Naive thymus-derived CD4-positive, alpha-beta T cell (primary cell): ENCODE data around the gene RTCB. TPM values are rescaled to one million over a fixed set of nuclear protein-coding genes. Genes with fewer than 3 reads are reported as not detected.
A peak's percentile ranks its signal among the peaks of the same experiment; 100 is the strongest.
"Not testable (repeated sequence)": the region's sequence is repeated elsewhere in the genome, so short reads cannot be mapped to it uniquely, and the experiment has no call there.

Experiments used
- ATAC-seq: fragments of 150-1000 bp; cut with Tn5 transposase; 2 replicates; pipeline ENCODE4 v1.10.0; 2021; ENCODE audit warnings: mild to moderate bottlenecking, moderate library complexity
- CTCF ChIA-PET: fragments of 350-600 bp; sonication (Branson Sonifier 250); formaldehyde crosslinking; loops from one replicate; lab custom pipeline; 2021; ENCODE audit warnings: antibody characterized with exemption; lab: Charles Lee
- POLR2A ChIA-PET: fragments of 350-600 bp; sonication (Branson Sonifier 250); formaldehyde crosslinking; loops from one replicate; lab custom pipeline; 2021; ENCODE audit warnings: antibody characterized with exemption, inconsistent platforms; lab: Charles Lee
- DNase-seq, 9 donors: peaks; one replicate each; pipeline versions ENCODE4 v3.0.0 to v3.0.0-alpha.2; 2020 to 2022; ENCODE audit warnings: mixed read lengths in 1 of 9
- H3K27ac ChIP-seq: one replicate; pipeline ENCODE4 v1.7.0; 2013; ENCODE audit warnings: mild to moderate bottlenecking, low read depth, low read length, moderate library complexity
- H3K27me3 ChIP-seq, 2 donors: one replicate each; pipeline ENCODE4 v1.7.0; 2013; ENCODE audit warnings: low read length in 2 of 2, mild to moderate bottlenecking in 2 of 2, moderate library complexity in 2 of 2; ENCODE audit not compliant: control insufficient read depth in 2 of 2, insufficient read depth in 2 of 2
- H3K36me3 ChIP-seq, 3 experiments: 1 replicate in 2 of 3; 2 replicates in 1 of 3; pipeline ENCODE4 v1.7.0; 2013; ENCODE audit warnings: low read length in 3 of 3, mild to moderate bottlenecking in 3 of 3, moderate library complexity in 1 of 3; ENCODE audit not compliant: insufficient read depth in 3 of 3, control insufficient read depth in 2 of 3
- H3K4me1 ChIP-seq, 2 donors: one replicate each; pipeline ENCODE4 v1.7.0; 2013; ENCODE audit warnings: low read length in 2 of 2, mild to moderate bottlenecking in 2 of 2, moderate library complexity in 1 of 2; ENCODE audit not compliant: control insufficient read depth in 2 of 2, insufficient read depth in 2 of 2
- H3K4me3 ChIP-seq: 2 replicates; pipeline ENCODE4 v1.7.0; 2013; ENCODE audit warnings: mild to moderate bottlenecking, low read length
- H3K9me3 ChIP-seq, 3 experiments: 1 replicate in 2 of 3; 2 replicates in 1 of 3; pipeline ENCODE4 v1.7.0; 2013; ENCODE audit warnings: low read length in 3 of 3; ENCODE audit not compliant: control insufficient read depth in 2 of 3
- H3K27ac Mint-ChIP-seq, 9 donors: one replicate each; pipeline ENCODE4 v1.8.0; 2020 to 2022; ENCODE audit warnings: mixed read lengths in 9 of 9, mild to moderate bottlenecking in 8 of 9, moderate library complexity in 5 of 9, inconsistent platforms in 2 of 9
- H3K27me3 Mint-ChIP-seq, 5 donors: one replicate each; pipeline ENCODE4 v1.8.0; 2021 to 2022; ENCODE audit warnings: mixed read lengths in 5 of 5, mild to moderate bottlenecking in 1 of 5
- H3K36me3 Mint-ChIP-seq, 5 donors: one replicate each; pipeline ENCODE4 v1.8.0; 2020 to 2022; ENCODE audit warnings: mixed read lengths in 5 of 5, mild to moderate bottlenecking in 3 of 5, inconsistent platforms in 1 of 5
- H3K4me1 Mint-ChIP-seq, 7 donors: one replicate each; pipeline ENCODE4 v1.8.0; 2020 to 2022; ENCODE audit warnings: mixed read lengths in 7 of 7, mild to moderate bottlenecking in 3 of 7, inconsistent platforms in 1 of 7
- H3K4me3 Mint-ChIP-seq, 10 donors: one replicate each; pipeline ENCODE4 v1.8.0; 2020 to 2022; ENCODE audit warnings: mild to moderate bottlenecking in 10 of 10, mixed read lengths in 10 of 10, moderate library complexity in 6 of 10, inconsistent platforms in 2 of 10
- H3K9me3 Mint-ChIP-seq, 11 donors: one replicate each; pipeline ENCODE4 v1.8.0; 2020 to 2022; ENCODE audit warnings: mixed read lengths in 11 of 11, mild to moderate bottlenecking in 4 of 11, inconsistent platforms in 1 of 11, moderate library complexity in 1 of 11
- intact Hi-C, 2 donors: fragments of 100-400 bp; cut with micrococcal nuclease; formaldehyde crosslinking; loops; one replicate each; pipeline ENCODE4 v1.15.1; 2023
- polyA plus RNA-seq, 2 donors: library from polyadenylated mRNA; unstranded; fragments of 300-500 nt; fragmentation: Illumina TruSeq; gene quantifications; one replicate each; pipeline ENCODE4 v1.2.3, GENCODE V29; 2021
- total RNA-seq, 6 experiments: library from RNA in 5 of 6; stranded (reverse) in 5 of 6; gene quantifications; 1 replicate in 5 of 6; 2 replicates in 1 of 6; pipeline ENCODE4 v1.2.3 and lab custom pipeline; 2021 to 2026

Gene RTCB
- total and polyA plus RNA-seq, 7 experiments from 2014 or later = 41.6 to 126 (median 55.6) TPM

GRCh38 chr22:32360096-32360495 lies 52.0 kb downstream of the RTCB start:
- H3K4me3 ChIP-seq, H3K36me3 ChIP-seq, H3K36me3 Mint-ChIP-seq, H3K4me1 Mint-ChIP-seq, H3K27me3 Mint-ChIP-seq, CTCF ChIA-PET, H3K27me3 ChIP-seq, H3K27ac ChIP-seq, H3K4me3 Mint-ChIP-seq, intact Hi-C loops, H3K9me3 Mint-ChIP-seq, H3K9me3 ChIP-seq, POLR2A ChIA-PET, H3K27ac Mint-ChIP-seq, ATAC-seq, H3K4me1 ChIP-seq, DNase-seq: not testable (repeated sequence)

- H3K4me3 Mint-ChIP-seq, CTCF ChIA-PET, DNase-seq, H3K27me3 Mint-ChIP-seq, POLR2A ChIA-PET, H3K4me3 ChIP-seq, H3K4me1 ChIP-seq, H3K36me3 Mint-ChIP-seq, H3K36me3 ChIP-seq, ATAC-seq, intact Hi-C loops, H3K9me3 Mint-ChIP-seq, H3K4me1 Mint-ChIP-seq, H3K27me3 ChIP-seq, H3K9me3 ChIP-seq, H3K27ac Mint-ChIP-seq, H3K27ac ChIP-seq: not testable (repeated sequence)
Measured at GRCh38 chr22:32357567-32357966, 54.5 kb downstream of the RTCB start, which contains the start of gene RFPL3. Gene RFPL3, plus strand, starts transcription at chr22:32357867. Its CDS starts 205 bp downstream, at chr22:32358072.

- Mint-ChIP-seq H3K27ac (no peak overlapping the region), H3K27me3 (peaks cover 0 to 7% (median 4%) of the 10 kb centered on the region in 5 donors), H3K36me3 (peaks cover 0 to 5% (median 0%) of the 10 kb centered on the region in 5 donors), H3K4me3 (no peak overlapping the region), H3K9me3 (peaks cover 0 to 5% (median 2%) of the 10 kb centered on the region in 11 donors), H3K4me1 (no peaks in the 10 kb centered on the region)
- ChIA-PET POLR2A (no interaction called here), CTCF (no interaction called here)
- no peaks in the 10 kb centered on the region for H3K4me1 ChIP-seq
- ATAC-seq = no peak
- H3K27me3 ChIP-seq = no peaks in the 10 kb centered on the region
- intact Hi-C loops = no loop called here
- H3K9me3 ChIP-seq = no peaks in the 10 kb centered on the region
- DNase-seq = no peak
- H3K36me3 ChIP-seq = no peaks in the 10 kb centered on the region
- no peak overlapping the region for H3K4me3 ChIP-seq
- H3K27ac ChIP-seq = no peak overlapping the region
Measured at GRCh38 chr22:32355760-32356159, 56.3 kb downstream of the RTCB start.

GRCh38 chr22:32354360-32355351 lies 57.4 kb downstream of the RTCB start:
- DNase-seq (no peak), ATAC-seq (no peak)
- no peaks in the 10 kb centered on the region for H3K9me3 ChIP-seq
- Mint-ChIP-seq H3K9me3 (peaks cover 0 to 5% (median 2%) of the 10 kb centered on the region in 11 donors), H3K27me3 (peaks cover 0 to 7% (median 4%) of the 10 kb centered on the region in 5 donors), H3K4me3 (no peak overlapping the region), H3K27ac (peak overlapping the region in 1 of 9 donors; percentile 37), H3K4me1 (no peaks in the 10 kb centered on the region), H3K36me3 (peaks cover 0 to 2% (median 0%) of the 10 kb centered on the region in 5 donors)
- no peaks in the 10 kb centered on the region for H3K36me3 ChIP-seq
- H3K27me3 ChIP-seq = no peaks in the 10 kb centered on the region
- CTCF ChIA-PET = no interaction called here
- POLR2A ChIA-PET = no interaction called here
- no peak overlapping the region for H3K4me3 ChIP-seq
- no peaks in the 10 kb centered on the region for H3K4me1 ChIP-seq
- intact Hi-C loops = no loop called here
- no peak overlapping the region for H3K27ac ChIP-seq

GRCh38 chr22:32353840-32354239 lies 58.2 kb downstream of the RTCB start:
- no peaks in the 10 kb centered on the region for H3K36me3 Mint-ChIP-seq
- intact Hi-C loops = no loop called here
- DNase-seq (no peak), ATAC-seq (no peak)
- ChIA-PET POLR2A (no interaction called here), CTCF (no interaction called here)
- peaks cover 0 to 7% (median 4%) of the 10 kb centered on the region in 5 donors for H3K27me3 Mint-ChIP-seq
- no peak overlapping the region for H3K27ac Mint-ChIP-seq
- no peak overlapping the region for H3K4me3 Mint-ChIP-seq
- no peaks in the 10 kb centered on the region for H3K4me1 Mint-ChIP-seq
- no peaks in the 10 kb centered on the region for H3K4me1 ChIP-seq
- H3K36me3 ChIP-seq = no peaks in the 10 kb centered on the region
- H3K9me3 ChIP-seq = no peaks in the 10 kb centered on the region
- no peak overlapping the region for H3K27ac ChIP-seq
- no peak overlapping the region for H3K4me3 ChIP-seq
- H3K27me3 ChIP-seq = no peaks in the 10 kb centered on the region
- H3K9me3 Mint-ChIP-seq = peaks cover 0 to 5% (median 2%) of the 10 kb centered on the region in 11 donors

- no peaks in the 10 kb centered on the region for H3K4me1 Mint-ChIP-seq
- no peak overlapping the region for H3K27ac ChIP-seq
- H3K4me1 ChIP-seq = no peaks in the 10 kb centered on the region
- no peak overlapping the region for H3K4me3 ChIP-seq
- ChIA-PET CTCF (no interaction called here), POLR2A (no interaction called here)
- H3K9me3 ChIP-seq = no peaks in the 10 kb centered on the region
- H3K27me3 Mint-ChIP-seq = peaks cover 0 to 7% (median 4%) of the 10 kb centered on the region in 5 donors
- no peaks in the 10 kb centered on the region for H3K27me3 ChIP-seq
- DNase-seq (no peak), ATAC-seq (no peak)
- intact Hi-C loops = no loop called here
- no peaks in the 10 kb centered on the region for H3K36me3 Mint-ChIP-seq
- H3K9me3 Mint-ChIP-seq = peaks cover 0 to 5% (median 2%) of the 10 kb centered on the region in 11 donors
- H3K4me3 Mint-ChIP-seq = no peak overlapping the region
- no peak overlapping the region for H3K27ac Mint-ChIP-seq
- no peaks in the 10 kb centered on the region for H3K36me3 ChIP-seq
Measured at GRCh38 chr22:32353292-32353691, 58.8 kb downstream of the RTCB start.
